HepG2 (cell line): ENCODE results near the gene TAAR5. TPM values are rescaled to one million over a fixed set of nuclear protein-coding genes. Genes with fewer than 3 reads are reported as not detected.

Experiments used
- ARNT2 ChIP-seq: sonication (generic); formaldehyde crosslinking; IDR thresholded peaks from 2 replicates; pipeline ENCODE4 v1.8.0; 2022; ENCODE audit warnings: mild to moderate bottlenecking, low read depth, missing genetic modification reagents, moderate library complexity
- ATF7 ChIP-seq, 2 experiments: fragments of 450-650 bp in 1 of 2; sonication (generic) in 1 of 2; formaldehyde crosslinking in 1 of 2; IDR thresholded peaks; 2 replicates each; pipeline versions ENCODE4 v1.4.0 to v1.6.1; 2016 to 2020; ENCODE audit warnings: antibody characterized with exemption in 1 of 2, mild to moderate bottlenecking in 1 of 2, missing genetic modification reagents in 1 of 2
- CEBPB ChIP-seq: IDR thresholded peaks from 2 replicates; pipeline ENCODE4 v1.6.1; 2011; ENCODE audit warnings: low read depth, low read length, improper control_type of control experiment, borderline replicate concordance
- FOXK2 ChIP-seq: fragments of 450-650 bp; IDR thresholded peaks from 2 replicates; pipeline ENCODE4 v1.6.1; 2016
- GMEB1 ChIP-seq: sonication (generic); formaldehyde crosslinking; IDR thresholded peaks from 2 replicates; pipeline ENCODE4 v1.5.1; 2020; ENCODE audit warnings: missing genetic modification reagents, mild to moderate bottlenecking, borderline replicate concordance
- HNRNPLL ChIP-seq: fragments of 200-400 bp; formaldehyde crosslinking; IDR thresholded peaks from 2 replicates; pipeline ENCODE4 v1.6.1; 2017; ENCODE audit warnings: mild to moderate bottlenecking, low read depth, low read length; ENCODE audit not compliant: poor library complexity, severe bottlenecking
- IKZF5 ChIP-seq: IDR thresholded peaks from 2 replicates; pipeline ENCODE4 v1.6.1; 2018; ENCODE audit warnings: missing genetic modification reagents, mild to moderate bottlenecking, missing compliant biosample characterization
- KDM2A ChIP-seq: sonication (generic); formaldehyde crosslinking; IDR thresholded peaks from 2 replicates; pipeline ENCODE4 v1.4.0; 2020; ENCODE audit warnings: low read depth, missing genetic modification reagents, borderline replicate concordance
- NR2F1 ChIP-seq, 2 experiments: fragments of 450-650 bp in 1 of 2; formaldehyde crosslinking in 1 of 2; IDR thresholded peaks; 2 replicates each; pipeline versions ENCODE4 v1.5.0 to v1.6.1; 2016 to 2020; ENCODE audit warnings: mild to moderate bottlenecking in 1 of 2, missing compliant biosample characterization in 1 of 2, missing genetic modification reagents in 1 of 2, moderate library complexity in 1 of 2
- PHB2 ChIP-seq: fragments of 450-650 bp; IDR thresholded peaks from 2 replicates; pipeline ENCODE4 v1.6.1; 2018; ENCODE audit not compliant: partially characterized antibody
- RARA ChIP-seq: IDR thresholded peaks from 2 replicates; pipeline ENCODE4 v1.6.1; 2016; ENCODE audit warnings: missing genetic modification reagents, missing compliant biosample characterization
- SIX1 ChIP-seq: sonication (generic); formaldehyde crosslinking; IDR thresholded peaks from 2 replicates; pipeline ENCODE4 v1.4.0; 2020; ENCODE audit warnings: missing genetic modification reagents, borderline replicate concordance
- ZBTB3 ChIP-seq: sonication (generic); formaldehyde crosslinking; IDR thresholded peaks from 2 replicates; pipeline ENCODE4 v1.4.0; 2020; ENCODE audit warnings: low read depth, mild to moderate bottlenecking, moderate library complexity, missing genetic modification reagents, borderline replicate concordance
- ZNF468 ChIP-seq: sonication (generic); formaldehyde crosslinking; IDR thresholded peaks from 2 replicates; pipeline ENCODE4 v1.8.0; 2022; ENCODE audit warnings: mild to moderate bottlenecking, moderate library complexity, missing genetic modification reagents
- ZNF543 ChIP-seq: sonication (generic); formaldehyde crosslinking; IDR thresholded peaks from 2 replicates; pipeline ENCODE4 v1.4.0; 2020; ENCODE audit warnings: mild to moderate bottlenecking, missing genetic modification reagents
- ZNF788 ChIP-seq: sonication (generic); formaldehyde crosslinking; IDR thresholded peaks from 2 replicates; pipeline ENCODE4 v1.5.0; 2020; ENCODE audit warnings: mild to moderate bottlenecking, missing genetic modification reagents, borderline replicate concordance
- polyA plus RNA-seq, 8 experiments: library from polyadenylated mRNA; depleted of rRNA in 3 of 8; stranded (reverse) in 7 of 8; unstranded in 1 of 8; fragments of >200 nt; fragmentation: Illumina TruSeq in 4 of 8; extraction: Trizol in 4 of 8; gene quantifications; 2 replicates each; pipeline versions ENCODE4 v1.2.1 to v1.2.3, GENCODE V29; 2011 to 2016; ENCODE audit warnings: low read depth in 4 of 8, missing spikeins in 1 of 8, mixed read lengths in 1 of 8; ENCODE audit not compliant: insufficient read depth in 1 of 8
- total RNA-seq, 5 experiments: library from RNA; depleted of rRNA; stranded (reverse); fragments of >200 nt; fragmentation: Illumina TruSeq; extraction: Trizol; gene quantifications; 2 replicates each; pipeline ENCODE4 v1.2.3, GENCODE V29; 2016; ENCODE audit warnings: low read depth in 1 of 5
- TF ChIP-seq, protein P1 (sequence below), 2 experiments: sonication (generic) in 1 of 2; formaldehyde crosslinking in 1 of 2; IDR thresholded peaks; 2 replicates each; pipeline versions ENCODE4 v1.4.0 to v1.6.1; 2016 to 2020; ENCODE audit warnings: borderline replicate concordance in 1 of 2, low read depth in 1 of 2, mild to moderate bottlenecking in 1 of 2, missing genetic modification reagents in 1 of 2
- TF ChIP-seq, protein P2 (sequence below): sonication (generic); formaldehyde crosslinking; IDR thresholded peaks from 2 replicates; pipeline ENCODE4 v1.8.1; 2023; ENCODE audit warnings: mild to moderate bottlenecking, missing genetic modification reagents, borderline replicate concordance

TAAR5 gene
- total and polyA plus RNA-seq, 2 of the 13 experiments (the other 11 are each of a cell fraction or from before 2014, with no cell fraction given): not detected

GRCh38 chr6:132612449-132613108, 23.0 kb upstream of the TAAR5 start (continued):
- TF ChIP-seq GMEB1 (CRISPR knock-in tag) (no peak), IKZF5 (CRISPR knock-in tag) (no peak), FOXK2 (no peak), KDM2A (no peak), RARA (CRISPR knock-in tag) (peak; percentile 53; the same call in 1 of the 2 replicates), ZNF788 (CRISPR knock-in tag) (no peak), SIX1 (CRISPR knock-in tag) (no peak), ATF7 (IDR thresholded peaks at IDR 0.05) (no peak), ATF7 (CRISPR knock-in tag; IDR thresholded peaks at IDR 0.05) (no peak), ZBTB3 (CRISPR knock-in tag) (no peak), ARNT2 (CRISPR knock-in tag) (no peak), ZNF468 (CRISPR knock-in tag) (no peak), CEBPB (peak; percentile 37; the same call in 1 of the 2 replicates), HNRNPLL (no peak), ZNF543 (CRISPR knock-in tag) (no peak), NR2F1 (CRISPR knock-in tag; IDR thresholded peaks at IDR 0.05) (peak; percentile 83 to 93), PHB2 (no peak)
- TF ChIP-seq, protein P1, sequence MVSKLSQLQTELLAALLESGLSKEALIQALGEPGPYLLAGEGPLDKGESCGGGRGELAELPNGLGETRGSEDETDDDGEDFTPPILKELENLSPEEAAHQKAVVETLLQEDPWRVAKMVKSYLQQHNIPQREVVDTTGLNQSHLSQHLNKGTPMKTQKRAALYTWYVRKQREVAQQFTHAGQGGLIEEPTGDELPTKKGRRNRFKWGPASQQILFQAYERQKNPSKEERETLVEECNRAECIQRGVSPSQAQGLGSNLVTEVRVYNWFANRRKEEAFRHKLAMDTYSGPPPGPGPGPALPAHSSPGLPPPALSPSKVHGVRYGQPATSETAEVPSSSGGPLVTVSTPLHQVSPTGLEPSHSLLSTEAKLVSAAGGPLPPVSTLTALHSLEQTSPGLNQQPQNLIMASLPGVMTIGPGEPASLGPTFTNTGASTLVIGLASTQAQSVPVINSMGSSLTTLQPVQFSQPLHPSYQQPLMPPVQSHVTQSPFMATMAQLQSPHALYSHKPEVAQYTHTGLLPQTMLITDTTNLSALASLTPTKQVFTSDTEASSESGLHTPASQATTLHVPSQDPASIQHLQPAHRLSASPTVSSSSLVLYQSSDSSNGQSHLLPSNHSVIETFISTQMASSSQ (IDR thresholded peaks at IDR 0.05; ENCODE audit: low read depth): peak; percentile 82
- TF ChIP-seq, protein P1 (CRISPR knock-in tag; IDR thresholded peaks at IDR 0.05; ENCODE audit: borderline replicate concordance): no peak; the same call in 1 of the 2 replicates
- TF ChIP-seq, protein P2, sequence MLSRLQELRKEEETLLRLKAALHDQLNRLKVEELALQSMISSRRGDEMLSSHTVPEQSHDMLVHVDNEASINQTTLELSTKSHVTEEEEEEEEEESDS (CRISPR knock-in tag): no peak
